Ascending aorta (tissue), 2 donors: ENCODE data around the gene SHMT2. TPM values are rescaled to one million over a fixed set of nuclear protein-coding genes. Genes with fewer than 3 reads are reported as not detected.

Experiments used
- DNase-seq, 2 donors: peaks; one replicate each; pipeline ENCODE4 v3.0.0-alpha.2; 2019; ENCODE audit warnings: low spot score in 2 of 2
- H3K27ac ChIP-seq, 2 donors: fragments of 200-600 bp; sonication (generic); one replicate each; pipeline ENCODE4 v1.5.1; 2016 to 2017; ENCODE audit warnings: mild to moderate bottlenecking in 1 of 2
- H3K27me3 ChIP-seq: fragments of 200-600 bp; sonication (generic); one replicate; pipeline ENCODE4 v1.5.1; 2017
- H3K36me3 ChIP-seq, 2 donors: fragments of 200-600 bp; sonication (generic); one replicate each; pipeline ENCODE4 v1.5.1; 2016
- H3K4me1 ChIP-seq, 2 donors: fragments of 200-600 bp; sonication (generic); one replicate each; pipeline ENCODE4 v1.5.1; 2016 to 2017; ENCODE audit warnings: mild to moderate bottlenecking in 1 of 2
- H3K4me3 ChIP-seq, 2 donors: fragments of 200-600 bp; sonication (generic); one replicate each; pipeline ENCODE4 v1.5.1; 2016 to 2017; ENCODE audit warnings: mild to moderate bottlenecking in 1 of 2
- H3K9me3 ChIP-seq, 2 donors: fragments of 200-600 bp; sonication (generic); one replicate each; pipeline ENCODE4 v1.5.1; 2016
- CTCF ChIP-seq, 3 experiments: fragments of 200-600 bp in 2 of 3; fragments of 450-650 bp in 1 of 3; sonication (generic) in 2 of 3; IDR thresholded peaks; one replicate each; pipeline ENCODE4 v1.5.1; 2016 to 2019; ENCODE audit warnings: antibody characterized with exemption in 3 of 3, mild to moderate bottlenecking in 1 of 3, moderate library complexity in 1 of 3
- intact Hi-C: fragments of 100-400 bp; cut with DNase I; formaldehyde crosslinking; loops from one replicate; pipeline ENCODE4 v1.15.1; 2023
- total RNA-seq: library from RNA; depleted of rRNA; stranded (reverse); fragments of >200 nt; gene quantifications from one replicate; pipeline ENCODE4 v1.1.0, GENCODE V29; 2016

The SHMT2 gene
- total RNA-seq, 1 donor from 2014 or later: 136 TPM

GRCh38 chr12:57195186-57195585 lies 34.3 kb upstream of the SHMT2 start:
- no peak for TF ChIP-seq CTCF (IDR thresholded peaks at IDR 0.05)
- DNase-seq: no peak
- intact Hi-C loops: no loop called here

GRCh38 chr12:57195611-57196371 lies 33.7 kb upstream of the SHMT2 start:
- Histone ChIP-seq H3K27ac (no peak overlapping the region), H3K4me1 (no peaks in the 10 kb centered on the region), H3K9me3 (no peaks in the 10 kb centered on the region), H3K36me3 (peaks cover 100% of the 10 kb centered on the region in 2 donors), H3K27me3 (no peaks in the 10 kb centered on the region), H3K4me3 (no peak overlapping the region)
- intact Hi-C loops: no loop called here
- no peak for DNase-seq
- no peak for TF ChIP-seq CTCF (IDR thresholded peaks at IDR 0.05)

More at GRCh38 chr12:57195186-57195585, 34.3 kb upstream of the SHMT2 start:
- Histone ChIP-seq H3K9me3 (no peaks in the 10 kb centered on the region), H3K4me1 (no peaks in the 10 kb centered on the region), H3K36me3 (peaks cover 100% of the 10 kb centered on the region in 2 donors), H3K4me3 (no peak overlapping the region), H3K27ac (no peak overlapping the region), H3K27me3 (no peaks in the 10 kb centered on the region)

- DNase-seq: no peak
- no peaks in the 10 kb centered on the region for H3K27me3 ChIP-seq
- H3K9me3 ChIP-seq: no peaks in the 10 kb centered on the region
- H3K36me3 ChIP-seq: peaks cover 100% of the 10 kb centered on the region in 2 donors
- intact Hi-C loops: no loop called here
- TF ChIP-seq CTCF (IDR thresholded peaks at IDR 0.05): no peak
- H3K27ac ChIP-seq: no peak overlapping the region
- H3K4me1 ChIP-seq: no peaks in the 10 kb centered on the region
- H3K4me3 ChIP-seq: no peak overlapping the region
Observed at GRCh38 chr12:57196439-57196838, 33.1 kb upstream of the SHMT2 start.

- Histone ChIP-seq H3K36me3 (peaks cover 100% of the 10 kb centered on the region in 2 donors), H3K4me1 (no peaks in the 10 kb centered on the region), H3K4me3 (no peak overlapping the region), H3K27me3 (no peaks in the 10 kb centered on the region), H3K27ac (no peak overlapping the region), H3K9me3 (no peaks in the 10 kb centered on the region)
- intact Hi-C loops: no loop called here
- no peak for DNase-seq
- no peak for TF ChIP-seq CTCF (IDR thresholded peaks at IDR 0.05)
Observed at GRCh38 chr12:57196956-57197355, 32.6 kb upstream of the SHMT2 start.

GRCh38 chr12:57198329-57198728 lies 31.2 kb upstream of the SHMT2 start:
- DNase-seq: no peak
- Histone ChIP-seq H3K27me3 (no peaks in the 10 kb centered on the region), H3K36me3 (peaks cover 100% of the 10 kb centered on the region in 2 donors), H3K9me3 (no peaks in the 10 kb centered on the region), H3K4me3 (no peak overlapping the region), H3K27ac (no peak overlapping the region), H3K4me1 (no peaks in the 10 kb centered on the region)
- TF ChIP-seq CTCF (IDR thresholded peaks at IDR 0.05): no peak
- intact Hi-C loops: no loop called here
